ENCODE results near the gene UNC45A. TPM values are rescaled to one million over a fixed set of nuclear protein-coding genes. Genes with fewer than 3 reads are reported as not detected.

Gene UNC45A
- polyA plus RNA-seq, 1 experiment: 63.3 TPM

DNA sequence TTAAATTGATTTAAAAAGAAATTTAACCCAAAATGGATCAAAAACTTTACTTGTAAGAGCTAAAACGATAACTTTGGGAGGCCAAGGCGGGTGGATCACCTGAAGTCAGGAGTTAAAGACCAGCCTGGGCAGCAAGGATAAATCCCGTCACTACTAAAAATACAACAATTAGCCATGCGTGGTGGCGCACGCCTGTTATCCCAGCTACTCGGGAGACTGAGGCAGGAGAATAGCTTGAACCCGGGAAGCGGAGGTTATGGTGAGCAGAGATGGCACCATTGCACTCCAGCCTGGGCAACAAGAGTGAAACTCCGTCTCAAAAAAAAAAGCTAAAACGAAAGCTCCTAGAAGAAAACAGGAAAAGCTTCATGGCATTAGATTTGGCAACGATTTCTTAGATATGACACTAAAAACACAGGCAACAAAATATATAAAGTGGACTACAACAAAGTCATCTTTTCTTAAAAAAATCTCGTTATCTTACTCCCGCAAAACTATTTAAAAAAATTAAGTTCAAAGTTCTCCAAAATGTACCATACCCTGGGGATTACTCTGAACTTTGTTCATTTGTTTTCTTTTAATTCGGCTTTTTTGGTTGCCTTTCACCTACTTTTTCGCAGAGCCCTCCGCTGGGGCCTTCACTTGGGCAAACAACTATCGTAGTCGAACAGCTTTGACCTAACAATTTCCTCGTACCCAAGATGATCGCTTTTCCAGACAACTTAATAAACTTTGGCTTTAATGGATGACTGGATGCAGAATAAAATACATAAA is 5.7 kb upstream of the UNC45A start:
- Histone ChIP-seq H3K27ac (ENCODE audit: low read depth, low read length) (peak overlapping the region; percentile 33), H3K4me3 (ENCODE audit: low read depth, low read length) (peak overlapping the region; percentile 66), H3K27me3 (ENCODE audit: control insufficient read depth, insufficient read depth, low read length) (no peaks in the 10 kb centered on the region), H3K9me3 (ENCODE audit: control insufficient read depth, insufficient read depth, low read length) (no peaks in the 10 kb centered on the region)
- POLR2A ChIA-PET: no interaction called here
- TF ChIP-seq, protein P1, sequence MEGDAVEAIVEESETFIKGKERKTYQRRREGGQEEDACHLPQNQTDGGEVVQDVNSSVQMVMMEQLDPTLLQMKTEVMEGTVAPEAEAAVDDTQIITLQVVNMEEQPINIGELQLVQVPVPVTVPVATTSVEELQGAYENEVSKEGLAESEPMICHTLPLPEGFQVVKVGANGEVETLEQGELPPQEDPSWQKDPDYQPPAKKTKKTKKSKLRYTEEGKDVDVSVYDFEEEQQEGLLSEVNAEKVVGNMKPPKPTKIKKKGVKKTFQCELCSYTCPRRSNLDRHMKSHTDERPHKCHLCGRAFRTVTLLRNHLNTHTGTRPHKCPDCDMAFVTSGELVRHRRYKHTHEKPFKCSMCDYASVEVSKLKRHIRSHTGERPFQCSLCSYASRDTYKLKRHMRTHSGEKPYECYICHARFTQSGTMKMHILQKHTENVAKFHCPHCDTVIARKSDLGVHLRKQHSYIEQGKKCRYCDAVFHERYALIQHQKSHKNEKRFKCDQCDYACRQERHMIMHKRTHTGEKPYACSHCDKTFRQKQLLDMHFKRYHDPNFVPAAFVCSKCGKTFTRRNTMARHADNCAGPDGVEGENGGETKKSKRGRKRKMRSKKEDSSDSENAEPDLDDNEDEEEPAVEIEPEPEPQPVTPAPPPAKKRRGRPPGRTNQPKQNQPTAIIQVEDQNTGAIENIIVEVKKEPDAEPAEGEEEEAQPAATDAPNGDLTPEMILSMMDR (IDR thresholded peaks at IDR 0.05; ENCODE audit: low read depth, low read length): no peak
- CTCF ChIA-PET: interaction anchor here (0.6 to 7.4 kb wide), 3 partner anchors 26 to 32 kb away, joined by 3 to 98 read pairs (median 18); partner anchors contain the start of gene MAN2A2
- no peak for DNase-seq (ENCODE audit: low read depth, low spot score)

DNA sequence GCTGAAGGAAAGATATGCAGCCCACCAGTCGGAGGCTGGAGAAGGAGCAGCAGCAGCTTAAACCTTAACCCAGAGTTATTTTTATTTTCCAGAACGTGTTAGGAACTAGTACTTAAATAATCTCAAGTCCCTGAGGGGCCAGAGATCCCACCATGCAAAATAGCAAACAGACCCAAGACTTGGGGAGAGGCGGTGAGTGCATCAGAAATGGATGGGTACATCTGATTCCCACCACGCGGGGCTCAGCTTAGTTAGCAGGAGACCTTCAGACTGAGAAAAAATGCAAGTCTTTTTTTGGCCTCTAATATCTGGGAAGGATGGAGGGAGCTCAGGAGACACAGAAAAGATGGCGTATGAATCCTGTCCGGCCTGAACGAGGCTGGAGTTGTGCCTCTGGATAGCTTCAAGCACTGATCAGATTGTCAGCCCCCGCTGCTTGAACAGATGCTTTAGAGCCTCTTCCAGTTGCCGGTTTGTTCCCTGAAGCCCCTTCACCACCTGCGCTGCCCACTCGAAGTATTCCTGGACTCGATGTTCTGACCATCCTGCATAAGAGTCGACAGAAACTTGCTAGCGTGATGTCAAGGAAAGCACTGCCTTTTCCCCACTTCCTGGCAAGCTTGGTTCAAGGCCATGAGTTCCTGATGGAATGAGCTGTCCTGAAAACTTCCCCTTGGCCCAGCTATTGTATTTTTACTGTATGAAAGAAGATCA is 4.1 kb upstream of the UNC45A start:
- DNase-seq (ENCODE audit: low read depth, low spot score): no peak
- ChIA-PET CTCF (interaction anchor here (0.7 to 7.4 kb wide), 11 partner anchors 9 to 606 kb away, joined by 3 to 98 read pairs (median 4); partner anchors contain the start of genes BLM and MAN2A2), POLR2A (interaction anchor here (0.6 to 1.0 kb wide), 2 partner anchors 9 to 119 kb away, joined by 3 read pairs; no protein-coding TSS in a partner anchor)
- no peaks in the 10 kb centered on the region for H3K27me3 ChIP-seq (ENCODE audit: control insufficient read depth, insufficient read depth, low read length)
- peak overlapping the region; percentile 66 for H3K4me3 ChIP-seq (ENCODE audit: low read depth, low read length)
- no peaks in the 10 kb centered on the region; the same call in 1 of the 2 replicates for H3K9me3 ChIP-seq (ENCODE audit: control insufficient read depth, insufficient read depth, low read length)
- H3K27ac ChIP-seq (ENCODE audit: low read depth, low read length): no peak overlapping the region
- TF ChIP-seq, protein P1 (IDR thresholded peaks at IDR 0.05; ENCODE audit: low read depth, low read length): no peak

DNA sequence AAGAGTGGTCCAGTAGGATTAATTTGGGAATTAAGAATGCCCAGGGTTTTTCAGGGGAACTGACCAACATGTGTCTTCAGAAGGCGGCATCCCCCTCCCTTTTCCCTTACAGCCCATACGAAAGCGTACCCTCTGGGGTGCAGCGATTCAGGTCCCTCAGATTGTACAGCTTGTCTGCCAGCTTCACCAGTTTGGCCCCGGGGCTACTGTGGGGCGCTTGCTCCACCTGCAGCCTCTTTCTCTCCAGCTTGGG is 3.6 kb upstream of the UNC45A start:
- DNase-seq (ENCODE audit: low read depth, low spot score): no peak
- no peaks in the 10 kb centered on the region; the same call in 1 of the 2 replicates for H3K9me3 ChIP-seq (ENCODE audit: control insufficient read depth, insufficient read depth, low read length)
- peak overlapping the region; percentile 91 for H3K4me3 ChIP-seq (ENCODE audit: low read depth, low read length)
- H3K27me3 ChIP-seq (ENCODE audit: control insufficient read depth, insufficient read depth, low read length): no peaks in the 10 kb centered on the region
- no peak overlapping the region for H3K27ac ChIP-seq (ENCODE audit: low read depth, low read length)
- POLR2A ChIA-PET: interaction anchor here (0.6 to 1.0 kb wide), 2 partner anchors 10 to 118 kb away, joined by 3 read pairs; no protein-coding TSS in a partner anchor
- TF ChIP-seq, protein P1 (IDR thresholded peaks at IDR 0.05; ENCODE audit: low read depth, low read length): no peak
- CTCF ChIA-PET: interaction anchor here (0.6 to 7.4 kb wide), 16 partner anchors 9 to 606 kb away, joined by 3 to 98 read pairs (median 6); partner anchors contain the start of genes BLM, FES and MAN2A2

DNA sequence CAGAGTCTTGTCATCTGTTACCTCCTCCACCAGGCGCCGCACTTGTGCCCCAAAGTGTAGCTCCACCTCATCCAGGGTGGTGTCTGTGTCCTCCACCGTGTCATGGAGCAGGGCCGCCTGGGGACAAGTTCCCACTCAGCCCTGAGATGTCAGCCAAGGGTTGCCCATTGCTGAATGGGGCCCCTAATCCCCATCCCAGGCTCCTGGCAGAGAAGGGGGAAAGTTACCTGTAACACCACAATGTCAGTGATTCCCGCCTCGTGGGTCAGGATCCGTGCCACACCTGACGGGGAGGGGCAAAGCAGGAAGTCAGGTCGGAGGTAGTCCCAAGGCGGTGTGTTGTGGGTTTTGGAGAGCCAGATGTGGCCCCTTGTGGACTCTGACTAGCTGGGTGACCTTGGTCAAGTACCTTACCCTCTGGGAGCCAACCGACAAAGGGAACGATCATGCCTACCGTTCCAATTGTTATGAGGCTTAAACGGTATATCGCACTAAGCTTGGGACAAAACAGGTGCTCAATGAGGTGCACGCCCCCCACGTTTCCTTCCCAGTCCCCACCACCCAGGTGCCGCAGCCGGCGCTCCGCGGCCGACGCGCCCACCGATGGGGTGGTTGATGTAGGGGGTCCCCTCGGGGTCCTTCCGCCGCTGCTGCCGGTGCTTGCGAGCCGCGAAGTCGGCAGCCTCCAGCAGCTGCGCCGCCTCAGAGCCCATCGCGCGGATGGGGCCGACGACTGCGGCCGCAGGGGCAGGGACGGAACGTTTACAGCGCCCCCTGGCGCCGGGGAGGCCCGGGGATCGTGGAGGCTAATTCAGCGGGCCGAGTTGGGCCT is 3.0 kb upstream of the UNC45A start, which contains the start of gene HDDC3:
TSS of gene HDDC3 (minus strand) at position 722 of the 832 bp plus-strand sequence. CDS start at position 713, 9 bp downstream.
- H3K27me3 ChIP-seq (ENCODE audit: control insufficient read depth, insufficient read depth, low read length): no peaks in the 10 kb centered on the region
- H3K27ac ChIP-seq (ENCODE audit: low read depth, low read length): peak within 1 kb of the TSS; percentile 11
- TF ChIP-seq, protein P1 (IDR thresholded peaks at IDR 0.05; ENCODE audit: low read depth, low read length): peak; percentile 90
- CTCF ChIA-PET: interaction anchor here (0.5 to 7.4 kb wide), 35 partner anchors 10 to 1900 kb away, joined by 3 to 98 read pairs (median 5); partner anchors contain the start of genes BLM, FES, MAN2A2 and RCCD1
- POLR2A ChIA-PET: interaction anchor here (0.9 kb wide), 1 partner anchor 9 kb away, joined by 3 read pairs; no protein-coding TSS in a partner anchor
- H3K4me3 ChIP-seq (ENCODE audit: low read depth, low read length): peak within 1 kb of the TSS; percentile 91
- no peaks in the 10 kb centered on the region; the same call in 1 of the 2 replicates for H3K9me3 ChIP-seq (ENCODE audit: control insufficient read depth, insufficient read depth, low read length)
- peak; percentile 58 for DNase-seq (ENCODE audit: low read depth, low spot score)
